Measurements from ENCODE around the gene SNAPC2.

Gene SNAPC2

GRCh38 chr19:7971553-7972520 lies 51.7 kb downstream of the SNAPC2 start:
- DNase-seq = no peak
